Measurements from ENCODE around the gene SREBF2. TPM values are rescaled to one million over a fixed set of nuclear protein-coding genes. Genes with fewer than 3 reads are reported as not detected.
A peak's percentile ranks its signal among the peaks of the same experiment; 100 is the strongest.

The SREBF2 gene
- total and polyA plus RNA-seq, 10 of the 15 experiments (the other 5 are each of a cell fraction or from before 2014, with no cell fraction given) = 2.4 to 177 (median 78.8) TPM

DNA sequence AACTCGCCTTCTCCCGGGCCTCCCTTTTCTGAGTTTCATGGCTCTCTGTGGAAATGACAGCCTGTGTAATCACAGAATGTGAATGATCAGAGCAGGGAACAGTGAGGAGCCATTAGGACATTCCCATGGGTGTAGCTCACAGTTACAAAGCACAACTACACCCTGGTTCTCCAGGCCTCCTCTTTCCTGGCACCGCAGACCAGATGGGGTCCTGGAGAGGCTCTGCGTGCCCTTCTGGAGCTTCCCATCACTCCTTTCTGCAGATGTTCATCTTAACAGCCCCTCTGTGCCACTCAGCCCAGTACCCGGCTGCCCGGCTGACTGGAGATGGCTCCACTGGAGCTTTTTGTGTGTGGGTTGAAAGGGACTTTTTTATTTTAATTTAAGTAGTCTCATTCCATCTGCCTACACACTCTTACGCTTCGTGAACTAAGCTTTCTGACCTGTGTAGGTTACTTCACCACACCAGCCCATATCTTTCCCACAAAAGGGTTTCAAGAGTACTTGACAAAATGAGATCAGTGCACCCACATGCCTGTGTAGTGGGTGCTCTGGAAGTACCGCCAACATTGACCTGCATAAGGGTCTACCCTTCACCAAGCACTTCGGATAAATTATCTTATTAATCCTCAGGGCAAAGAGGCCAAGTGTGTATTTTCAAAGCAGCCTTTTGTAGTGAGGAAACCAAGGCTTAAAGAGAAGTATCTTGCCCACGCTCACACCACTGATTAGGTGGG, 29.8 kb downstream of the SREBF2 start (continued):
- TF ChIP-seq BRCA1 (IDR thresholded peaks at IDR 0.05; ENCODE audit: low read depth, low read length) = no peak
- no peak for TF ChIP-seq ZNF622 (IDR thresholded peaks at IDR 0.05)
- TF ChIP-seq FOS (IDR thresholded peaks at IDR 0.05; ENCODE audit: borderline replicate concordance, extremely low read depth, insufficient read length) = no peak
- no peak for TF ChIP-seq POLR2AphosphoS2 (IDR thresholded peaks at IDR 0.05; ENCODE audit: low read depth, low read length)
- TF ChIP-seq, protein P1, sequence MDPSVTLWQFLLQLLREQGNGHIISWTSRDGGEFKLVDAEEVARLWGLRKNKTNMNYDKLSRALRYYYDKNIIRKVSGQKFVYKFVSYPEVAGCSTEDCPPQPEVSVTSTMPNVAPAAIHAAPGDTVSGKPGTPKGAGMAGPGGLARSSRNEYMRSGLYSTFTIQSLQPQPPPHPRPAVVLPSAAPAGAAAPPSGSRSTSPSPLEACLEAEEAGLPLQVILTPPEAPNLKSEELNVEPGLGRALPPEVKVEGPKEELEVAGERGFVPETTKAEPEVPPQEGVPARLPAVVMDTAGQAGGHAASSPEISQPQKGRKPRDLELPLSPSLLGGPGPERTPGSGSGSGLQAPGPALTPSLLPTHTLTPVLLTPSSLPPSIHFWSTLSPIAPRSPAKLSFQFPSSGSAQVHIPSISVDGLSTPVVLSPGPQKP (IDR thresholded peaks at IDR 0.05; ENCODE audit: low read depth, low read length) = no peak
- no peak for TF ChIP-seq RCOR1 (conservative IDR thresholded peaks at IDR 0.05; ENCODE audit: low read depth, low read length)
- TF ChIP-seq SPI1 (IDR thresholded peaks at IDR 0.05; ENCODE audit: borderline replicate concordance, insufficient read depth, low read depth, low read length) = no peak
- TF ChIP-seq, protein P2, sequence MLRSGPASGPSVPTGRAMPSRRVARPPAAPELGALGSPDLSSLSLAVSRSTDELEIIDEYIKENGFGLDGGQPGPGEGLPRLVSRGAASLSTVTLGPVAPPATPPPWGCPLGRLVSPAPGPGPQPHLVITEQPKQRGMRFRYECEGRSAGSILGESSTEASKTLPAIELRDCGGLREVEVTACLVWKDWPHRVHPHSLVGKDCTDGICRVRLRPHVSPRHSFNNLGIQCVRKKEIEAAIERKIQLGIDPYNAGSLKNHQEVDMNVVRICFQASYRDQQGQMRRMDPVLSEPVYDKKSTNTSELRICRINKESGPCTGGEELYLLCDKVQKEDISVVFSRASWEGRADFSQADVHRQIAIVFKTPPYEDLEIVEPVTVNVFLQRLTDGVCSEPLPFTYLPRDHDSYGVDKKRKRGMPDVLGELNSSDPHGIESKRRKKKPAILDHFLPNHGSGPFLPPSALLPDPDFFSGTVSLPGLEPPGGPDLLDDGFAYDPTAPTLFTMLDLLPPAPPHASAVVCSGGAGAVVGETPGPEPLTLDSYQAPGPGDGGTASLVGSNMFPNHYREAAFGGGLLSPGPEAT (IDR thresholded peaks at IDR 0.05; ENCODE audit: low read depth) = peak; percentile 67; the same call in 1 of the 2 replicates
- TF ChIP-seq TCF3 (IDR thresholded peaks at IDR 0.05; ENCODE audit: borderline replicate concordance, insufficient read depth, low read depth, low read length) = no peak
- no peak for TF ChIP-seq RBBP5 (conservative IDR thresholded peaks at IDR 0.05)
- TF ChIP-seq, protein P3, sequence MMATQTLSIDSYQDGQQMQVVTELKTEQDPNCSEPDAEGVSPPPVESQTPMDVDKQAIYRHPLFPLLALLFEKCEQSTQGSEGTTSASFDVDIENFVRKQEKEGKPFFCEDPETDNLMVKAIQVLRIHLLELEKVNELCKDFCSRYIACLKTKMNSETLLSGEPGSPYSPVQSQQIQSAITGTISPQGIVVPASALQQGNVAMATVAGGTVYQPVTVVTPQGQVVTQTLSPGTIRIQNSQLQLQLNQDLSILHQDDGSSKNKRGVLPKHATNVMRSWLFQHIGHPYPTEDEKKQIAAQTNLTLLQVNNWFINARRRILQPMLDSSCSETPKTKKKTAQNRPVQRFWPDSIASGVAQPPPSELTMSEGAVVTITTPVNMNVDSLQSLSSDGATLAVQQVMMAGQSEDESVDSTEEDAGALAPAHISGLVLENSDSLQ (IDR thresholded peaks at IDR 0.05) = peak; percentile 55
- peak in 1 of 2 experiments; percentile 68; a peak in 1 of 4 replicates for TF ChIP-seq BHLHE40 (IDR thresholded peaks at IDR 0.05; ENCODE audit: borderline replicate concordance in 1 of 2, low read depth in 2 of 2, low read length in 1 of 2)
- TF ChIP-seq NRF1 (conservative IDR thresholded peaks at IDR 0.05; ENCODE audit: low read depth, low read length) = no peak
- no peak for TF ChIP-seq HDAC2 (IDR thresholded peaks at IDR 0.05)
- 0 out of 2 replicates have a peak, but pooled peaks have one; percentile 64 for TF ChIP-seq ZBED1 (IDR thresholded peaks at IDR 0.05; ENCODE audit: borderline replicate concordance)
- TF ChIP-seq GATAD2B (conservative IDR thresholded peaks at IDR 0.05; ENCODE audit: low read depth) = peak; percentile 27; the same call in 1 of the 2 replicates
- TF ChIP-seq PAX5 (IDR thresholded peaks at IDR 0.05; ENCODE audit: borderline replicate concordance, low read depth, low read length) = peak; percentile 83
- TF ChIP-seq, protein P4, sequence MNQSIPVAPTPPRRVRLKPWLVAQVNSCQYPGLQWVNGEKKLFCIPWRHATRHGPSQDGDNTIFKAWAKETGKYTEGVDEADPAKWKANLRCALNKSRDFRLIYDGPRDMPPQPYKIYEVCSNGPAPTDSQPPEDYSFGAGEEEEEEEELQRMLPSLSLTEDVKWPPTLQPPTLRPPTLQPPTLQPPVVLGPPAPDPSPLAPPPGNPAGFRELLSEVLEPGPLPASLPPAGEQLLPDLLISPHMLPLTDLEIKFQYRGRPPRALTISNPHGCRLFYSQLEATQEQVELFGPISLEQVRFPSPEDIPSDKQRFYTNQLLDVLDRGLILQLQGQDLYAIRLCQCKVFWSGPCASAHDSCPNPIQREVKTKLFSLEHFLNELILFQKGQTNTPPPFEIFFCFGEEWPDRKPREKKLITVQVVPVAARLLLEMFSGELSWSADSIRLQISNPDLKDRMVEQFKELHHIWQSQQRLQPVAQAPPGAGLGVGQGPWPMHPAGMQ (IDR thresholded peaks at IDR 0.05; ENCODE audit: borderline replicate concordance) = no peak
- peak; percentile 56 for TF ChIP-seq JUNB (IDR thresholded peaks at IDR 0.05)
- TF ChIP-seq, protein P5, sequence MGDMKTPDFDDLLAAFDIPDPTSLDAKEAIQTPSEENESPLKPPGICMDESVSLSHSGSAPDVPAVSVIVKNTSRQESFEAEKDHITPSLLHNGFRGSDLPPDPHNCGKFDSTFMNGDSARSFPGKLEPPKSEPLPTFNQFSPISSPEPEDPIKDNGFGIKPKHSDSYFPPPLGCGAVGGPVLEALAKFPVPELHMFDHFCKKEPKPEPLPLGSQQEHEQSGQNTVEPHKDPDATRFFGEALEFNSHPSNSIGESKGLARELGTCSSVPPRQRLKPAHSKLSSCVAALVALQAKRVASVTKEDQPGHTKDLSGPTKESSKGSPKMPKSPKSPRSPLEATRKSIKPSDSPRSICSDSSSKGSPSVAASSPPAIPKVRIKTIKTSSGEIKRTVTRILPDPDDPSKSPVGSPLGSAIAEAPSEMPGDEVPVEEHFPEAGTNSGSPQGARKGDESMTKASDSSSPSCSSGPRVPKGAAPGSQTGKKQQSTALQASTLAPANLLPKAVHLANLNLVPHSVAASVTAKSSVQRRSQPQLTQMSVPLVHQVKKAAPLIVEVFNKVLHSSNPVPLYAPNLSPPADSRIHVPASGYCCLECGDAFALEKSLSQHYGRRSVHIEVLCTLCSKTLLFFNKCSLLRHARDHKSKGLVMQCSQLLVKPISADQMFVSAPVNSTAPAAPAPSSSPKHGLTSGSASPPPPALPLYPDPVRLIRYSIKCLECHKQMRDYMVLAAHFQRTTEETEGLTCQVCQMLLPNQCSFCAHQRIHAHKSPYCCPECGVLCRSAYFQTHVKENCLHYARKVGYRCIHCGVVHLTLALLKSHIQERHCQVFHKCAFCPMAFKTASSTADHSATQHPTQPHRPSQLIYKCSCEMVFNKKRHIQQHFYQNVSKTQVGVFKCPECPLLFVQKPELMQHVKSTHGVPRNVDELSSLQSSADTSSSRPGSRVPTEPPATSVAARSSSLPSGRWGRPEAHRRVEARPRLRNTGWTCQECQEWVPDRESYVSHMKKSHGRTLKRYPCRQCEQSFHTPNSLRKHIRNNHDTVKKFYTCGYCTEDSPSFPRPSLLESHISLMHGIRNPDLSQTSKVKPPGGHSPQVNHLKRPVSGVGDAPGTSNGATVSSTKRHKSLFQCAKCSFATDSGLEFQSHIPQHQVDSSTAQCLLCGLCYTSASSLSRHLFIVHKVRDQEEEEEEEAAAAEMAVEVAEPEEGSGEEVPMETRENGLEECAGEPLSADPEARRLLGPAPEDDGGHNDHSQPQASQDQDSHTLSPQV (IDR thresholded peaks at IDR 0.05) = no peak
- TF ChIP-seq ZNF217 (IDR thresholded peaks at IDR 0.05) = no peak
